ENCODE data around the gene ITSN2.
A peak's percentile ranks its signal among the peaks of the same experiment; 100 is the strongest.
"Not testable (repeated sequence)": the region's sequence is repeated elsewhere in the genome, so short reads cannot be mapped to it uniquely, and the experiment has no call there.

The ITSN2 gene

GRCh38 chr2:24360050-24360962, at the start of gene ITSN2:
Gene ITSN2 (minus strand): TSS chr2:24360536. CDS start chr2:24328082, 32,454 bp downstream.
- peaks cover 32% of the 10 kb centered on the region for H3K4me1 Mint-ChIP-seq (ENCODE audit: low read depth)
- H3K4me3 Mint-ChIP-seq, result peak within 1 kb of the TSS; percentile 96
- H3K27ac Mint-ChIP-seq, result peak within 1 kb of the TSS; percentile 94
- H3K27me3 Mint-ChIP-seq, result no peaks in the 10 kb centered on the region
- no peaks in the 10 kb centered on the region for H3K9me3 Mint-ChIP-seq (ENCODE audit: low read depth)
- H3K36me3 Mint-ChIP-seq, result no peaks in the 10 kb centered on the region

GRCh38 chr2:24409171-24409570, 48.8 kb upstream of the ITSN2 start:
- peaks cover 2% of the 10 kb centered on the region for H3K4me1 Mint-ChIP-seq (ENCODE audit: low read depth)
- no peaks in the 10 kb centered on the region for H3K9me3 Mint-ChIP-seq (ENCODE audit: low read depth)
- H3K27me3 Mint-ChIP-seq, result peaks cover 3% of the 10 kb centered on the region
- no peak overlapping the region for H3K4me3 Mint-ChIP-seq
- no peak overlapping the region for H3K27ac Mint-ChIP-seq
- H3K36me3 Mint-ChIP-seq, result peaks cover 3% of the 10 kb centered on the region

GRCh38 chr2:24408704-24409103, 48.4 kb upstream of the ITSN2 start:
- H3K36me3 Mint-ChIP-seq; H3K27ac Mint-ChIP-seq; H3K27me3 Mint-ChIP-seq; H3K4me1 Mint-ChIP-seq (ENCODE audit: low read depth); H3K4me3 Mint-ChIP-seq; H3K9me3 Mint-ChIP-seq (ENCODE audit: low read depth): not testable (repeated sequence)

GRCh38 chr2:24404491-24404921, 44.2 kb upstream of the ITSN2 start:
- H3K4me3 Mint-ChIP-seq, result no peak overlapping the region
- H3K4me1 Mint-ChIP-seq (ENCODE audit: low read depth), result peaks cover 11% of the 10 kb centered on the region
- H3K27me3 Mint-ChIP-seq, result peaks cover 6% of the 10 kb centered on the region
- no peaks in the 10 kb centered on the region for H3K9me3 Mint-ChIP-seq (ENCODE audit: low read depth)
- H3K36me3 Mint-ChIP-seq, result peaks cover 3% of the 10 kb centered on the region
- no peak overlapping the region for H3K27ac Mint-ChIP-seq

GRCh38 chr2:24403832-24404212, 43.5 kb upstream of the ITSN2 start:
- H3K36me3 Mint-ChIP-seq, result peaks cover 3% of the 10 kb centered on the region

GRCh38 chr2:24403168-24403831, 43.0 kb upstream of the ITSN2 start:
- no peak overlapping the region for H3K27ac Mint-ChIP-seq
- H3K4me3 Mint-ChIP-seq, result no peak overlapping the region
- H3K4me1 Mint-ChIP-seq (ENCODE audit: low read depth), result peaks cover 11% of the 10 kb centered on the region
- H3K9me3 Mint-ChIP-seq (ENCODE audit: low read depth), result no peaks in the 10 kb centered on the region
- H3K36me3 Mint-ChIP-seq, result peaks cover 3% of the 10 kb centered on the region
- peaks cover 6% of the 10 kb centered on the region for H3K27me3 Mint-ChIP-seq

More at GRCh38 chr2:24403832-24404212, 43.5 kb upstream of the ITSN2 start:
- H3K27ac Mint-ChIP-seq, result no peak overlapping the region
- H3K4me1 Mint-ChIP-seq (ENCODE audit: low read depth), result peaks cover 11% of the 10 kb centered on the region
- H3K4me3 Mint-ChIP-seq, result no peak overlapping the region
- peaks cover 6% of the 10 kb centered on the region for H3K27me3 Mint-ChIP-seq
- no peaks in the 10 kb centered on the region for H3K9me3 Mint-ChIP-seq (ENCODE audit: low read depth)

- H3K27me3 Mint-ChIP-seq, result peaks cover 4% of the 10 kb centered on the region
- H3K27ac Mint-ChIP-seq, result no peak overlapping the region
- peaks cover 1% of the 10 kb centered on the region for H3K36me3 Mint-ChIP-seq
- peaks cover 11% of the 10 kb centered on the region for H3K4me1 Mint-ChIP-seq (ENCODE audit: low read depth)
- H3K9me3 Mint-ChIP-seq (ENCODE audit: low read depth), result no peaks in the 10 kb centered on the region
- H3K4me3 Mint-ChIP-seq, result peak overlapping the region; percentile 31
Observed at GRCh38 chr2:24402242-24403097, 42.1 kb upstream of the ITSN2 start.

GRCh38 chr2:24400207-24400907, 40.0 kb upstream of the ITSN2 start:
- Mint-ChIP-seq H3K4me1 (ENCODE audit: low read depth) (peaks cover 11% of the 10 kb centered on the region), H3K4me3 (no peak overlapping the region), H3K27ac (no peak overlapping the region), H3K36me3 (no peaks in the 10 kb centered on the region), H3K27me3 (peaks cover 3% of the 10 kb centered on the region), H3K9me3 (ENCODE audit: low read depth) (no peaks in the 10 kb centered on the region)

GRCh38 chr2:24399434-24400206, 39.3 kb upstream of the ITSN2 start:
- Mint-ChIP-seq H3K27ac (no peak overlapping the region), H3K36me3 (no peaks in the 10 kb centered on the region), H3K4me3 (no peak overlapping the region), H3K4me1 (ENCODE audit: low read depth) (peaks cover 11% of the 10 kb centered on the region), H3K9me3 (ENCODE audit: low read depth) (no peaks in the 10 kb centered on the region), H3K27me3 (peaks cover 4% of the 10 kb centered on the region)

GRCh38 chr2:24394998-24395397, 34.7 kb upstream of the ITSN2 start:
- Mint-ChIP-seq H3K9me3 (ENCODE audit: low read depth) (no peaks in the 10 kb centered on the region), H3K27me3 (peaks cover 2% of the 10 kb centered on the region), H3K4me1 (ENCODE audit: low read depth) (no peaks in the 10 kb centered on the region), H3K36me3 (no peaks in the 10 kb centered on the region), H3K27ac (no peak overlapping the region), H3K4me3 (no peak overlapping the region)

- Mint-ChIP-seq H3K27me3 (peaks cover 2% of the 10 kb centered on the region), H3K4me3 (no peak overlapping the region), H3K4me1 (ENCODE audit: low read depth) (no peaks in the 10 kb centered on the region), H3K9me3 (ENCODE audit: low read depth) (no peaks in the 10 kb centered on the region), H3K27ac (no peak overlapping the region), H3K36me3 (no peaks in the 10 kb centered on the region)
Observed at GRCh38 chr2:24392542-24393059, 32.3 kb upstream of the ITSN2 start.

GRCh38 chr2:24385366-24385765, 25.0 kb upstream of the ITSN2 start:
- Mint-ChIP-seq H3K4me1 (ENCODE audit: low read depth) (no peaks in the 10 kb centered on the region), H3K27me3 (no peaks in the 10 kb centered on the region), H3K4me3 (no peak overlapping the region), H3K27ac (no peak overlapping the region), H3K36me3 (no peaks in the 10 kb centered on the region), H3K9me3 (ENCODE audit: low read depth) (no peaks in the 10 kb centered on the region)

GRCh38 chr2:24382363-24383073, 22.2 kb upstream of the ITSN2 start:
- Mint-ChIP-seq H3K36me3 (no peaks in the 10 kb centered on the region), H3K27me3 (no peaks in the 10 kb centered on the region), H3K4me1 (ENCODE audit: low read depth) (no peaks in the 10 kb centered on the region), H3K27ac (no peak overlapping the region), H3K4me3 (no peak overlapping the region), H3K9me3 (ENCODE audit: low read depth) (no peaks in the 10 kb centered on the region)

Data from activated naive CD8-positive, alpha-beta T cell (primary cell).